HPDE6-E6E7 (cell line): ENCODE measurements around the gene CTSW.

Experiments used
- DNase-seq: peaks from one replicate; pipeline ENCODE4 v3.0.0; 2011; ENCODE audit warnings: missing footprints; ENCODE audit errors: extremely low spot score

The CTSW gene

DNA sequence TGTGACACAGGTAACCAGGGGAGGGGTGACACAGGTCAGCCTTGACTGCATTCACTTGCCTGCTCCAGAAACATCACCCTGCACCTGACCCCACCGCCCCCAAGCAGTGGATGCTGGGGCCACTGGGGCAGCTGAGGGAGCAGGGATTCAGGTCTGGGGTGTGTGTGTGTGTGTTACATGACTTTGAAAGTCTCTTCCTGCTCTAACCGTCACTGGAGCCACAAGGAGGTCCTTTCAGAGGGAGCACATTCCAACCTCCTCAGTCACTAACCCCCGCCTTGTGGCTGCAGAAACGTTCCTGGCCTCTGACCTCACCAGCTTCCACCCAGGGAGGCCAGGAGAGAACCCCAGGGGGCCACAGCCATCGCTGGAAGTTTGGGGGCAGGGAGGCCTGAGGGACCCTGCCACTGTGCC is 23.4 kb downstream of the CTSW start:
- no peak for DNase-seq

DNA sequence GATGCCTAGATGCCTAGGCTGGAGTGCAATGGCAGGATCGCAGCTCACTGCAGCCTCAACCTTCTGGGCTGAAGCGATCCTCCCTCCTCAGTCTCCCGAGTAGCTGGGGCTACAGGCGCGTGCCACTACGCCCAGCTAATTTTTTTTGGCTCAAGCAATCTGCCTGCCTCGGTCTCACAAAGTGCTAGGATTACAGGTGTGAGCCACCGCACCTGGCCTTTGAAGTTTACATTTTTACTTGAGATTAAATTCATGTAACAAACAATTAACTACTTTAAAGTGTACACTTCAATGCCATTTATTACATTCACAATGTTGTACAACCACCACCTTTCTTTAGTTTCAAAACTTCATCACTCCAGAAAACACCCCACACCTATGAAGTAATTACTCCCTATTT is 24.1 kb downstream of the CTSW start:
- no peak for DNase-seq

DNA sequence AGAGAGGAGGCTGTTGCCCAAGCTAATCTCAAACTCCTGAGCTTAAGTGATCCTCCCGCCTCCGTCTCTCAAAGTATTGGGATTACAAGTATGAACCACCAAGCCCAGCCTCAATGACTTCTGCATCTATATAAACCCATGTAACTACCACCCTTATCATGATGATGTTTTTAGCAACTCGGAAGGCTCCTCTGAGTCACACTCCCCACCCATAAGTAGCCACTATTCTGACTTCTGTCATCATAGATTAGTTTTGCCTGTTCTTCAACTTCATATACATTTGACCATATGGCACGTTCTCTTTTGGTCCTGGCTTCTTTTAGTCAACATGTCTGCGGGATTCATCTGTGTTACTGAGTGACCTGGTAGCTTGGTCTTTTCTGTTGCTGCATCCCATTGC is 27.0 kb downstream of the CTSW start:
- no peak for DNase-seq

DNA sequence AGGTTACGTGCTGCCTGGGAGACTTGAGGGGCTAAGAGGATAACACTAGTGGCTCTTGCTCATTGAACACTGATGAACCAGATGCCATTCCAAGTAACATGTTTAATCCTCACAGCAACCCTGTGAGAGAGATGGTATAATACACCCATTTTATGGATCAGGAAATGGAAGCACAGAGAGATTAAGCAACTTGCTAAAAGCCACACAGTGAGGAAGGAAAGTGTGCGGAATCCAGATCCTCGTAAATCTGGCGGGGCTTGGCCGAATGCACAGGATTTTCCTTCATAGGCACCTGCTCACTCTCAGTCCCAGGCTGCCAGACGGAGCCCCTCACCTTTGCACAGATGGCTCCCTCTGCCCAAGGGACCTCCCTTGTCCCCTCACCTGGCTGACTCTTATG is 28.2 kb downstream of the CTSW start:
- no peak for DNase-seq

DNA sequence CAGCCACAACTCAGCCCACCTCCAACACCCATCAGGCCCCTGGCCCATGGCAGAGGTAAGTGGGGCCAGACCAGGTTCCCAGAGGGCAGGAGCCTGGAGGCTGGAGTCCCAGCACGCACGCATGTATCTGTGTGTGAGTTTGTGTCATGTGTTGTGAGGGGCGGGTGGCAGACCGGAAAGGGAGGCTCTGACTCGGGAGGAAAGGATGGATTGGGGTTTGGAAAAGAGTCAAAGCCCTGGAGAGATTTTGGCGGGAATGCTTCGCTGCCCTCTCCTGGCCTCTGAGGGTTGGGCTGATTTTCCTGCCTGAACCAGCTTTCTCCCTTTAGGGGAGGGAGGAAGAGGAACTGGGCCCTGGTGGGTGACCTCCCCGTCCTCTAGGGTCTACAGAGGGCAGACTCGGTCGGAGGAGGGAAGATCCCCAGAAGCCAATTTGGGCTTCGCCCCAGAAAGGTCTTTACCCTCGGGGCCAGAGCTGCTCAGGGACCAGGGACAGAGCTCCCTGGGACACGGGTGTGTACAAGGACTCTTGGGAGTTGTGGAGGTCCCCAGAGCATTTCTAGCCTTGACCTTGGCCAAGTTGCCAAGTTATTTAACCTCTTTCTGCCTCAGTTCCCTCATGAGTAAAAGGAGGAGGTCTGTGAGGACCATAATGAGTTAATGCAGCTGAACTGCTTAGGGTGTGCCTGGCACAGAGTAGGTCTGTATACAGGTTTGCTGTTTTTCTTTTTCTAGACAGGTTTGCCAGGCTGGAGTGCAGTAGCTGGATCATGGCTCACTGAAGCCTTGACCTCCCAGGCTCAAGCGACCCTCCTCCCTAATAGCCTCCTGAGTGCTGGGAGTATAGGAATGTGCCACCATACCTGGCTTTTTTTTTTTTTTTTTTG is 32.3 kb downstream of the CTSW start:
- DNase-seq, result no peak

DNA sequence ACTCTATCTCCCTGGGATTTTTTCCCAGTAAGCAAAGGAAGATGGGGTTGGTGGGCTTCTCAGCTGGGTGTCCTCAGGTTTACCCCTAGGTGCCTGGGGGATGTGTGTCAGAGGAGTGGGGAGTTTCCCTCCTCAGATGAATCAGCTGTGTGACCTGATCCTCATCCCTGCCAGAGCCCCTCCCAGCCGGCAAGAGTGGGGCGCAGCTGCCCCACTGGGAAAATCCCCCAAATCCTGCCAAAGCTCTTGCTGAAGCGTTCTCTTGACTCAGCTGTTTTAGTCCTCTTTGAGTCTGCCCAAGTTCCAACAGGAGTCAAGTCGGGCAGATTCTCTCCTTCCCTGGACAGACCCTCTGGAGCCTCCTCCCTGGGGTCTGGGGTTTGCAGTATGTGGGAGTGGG is 33.2 kb downstream of the CTSW start:
- DNase-seq, result peak; percentile 78

DNA sequence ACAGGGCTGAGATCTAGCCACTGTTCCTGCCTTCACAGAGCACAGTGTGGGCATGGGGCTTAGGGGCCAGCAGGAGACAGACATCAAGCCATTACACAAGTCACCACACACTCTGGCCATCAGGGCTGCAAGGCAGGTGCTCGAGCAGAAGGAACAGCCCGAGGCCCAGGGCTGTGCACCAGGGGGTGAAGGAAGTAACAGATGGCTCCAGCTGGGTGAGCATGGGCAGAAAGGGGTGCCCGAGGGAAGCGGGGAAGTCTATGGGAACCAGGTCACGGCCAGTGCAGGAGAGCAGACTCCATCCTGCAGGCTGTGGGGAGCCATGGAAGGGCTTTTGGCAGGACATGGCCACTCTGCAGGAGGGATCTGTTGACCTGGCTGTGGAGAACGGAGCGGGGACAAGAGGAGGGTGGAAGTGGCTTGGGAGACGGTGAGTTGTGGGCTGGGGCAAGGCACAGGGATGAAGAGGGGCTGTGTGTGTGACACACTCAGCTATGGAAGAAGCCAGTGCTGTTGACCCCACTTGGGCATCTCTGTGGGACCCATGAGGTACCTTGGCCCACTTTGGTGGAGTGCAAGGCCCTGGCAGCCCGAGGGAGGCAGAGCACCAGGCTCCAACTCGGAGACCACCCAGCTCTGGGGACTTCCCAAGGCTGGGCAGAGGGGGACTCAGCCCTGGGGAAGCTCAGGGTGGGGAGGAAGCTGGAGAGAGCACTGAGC is 35.6 kb downstream of the CTSW start:
- DNase-seq, result no peak

DNA sequence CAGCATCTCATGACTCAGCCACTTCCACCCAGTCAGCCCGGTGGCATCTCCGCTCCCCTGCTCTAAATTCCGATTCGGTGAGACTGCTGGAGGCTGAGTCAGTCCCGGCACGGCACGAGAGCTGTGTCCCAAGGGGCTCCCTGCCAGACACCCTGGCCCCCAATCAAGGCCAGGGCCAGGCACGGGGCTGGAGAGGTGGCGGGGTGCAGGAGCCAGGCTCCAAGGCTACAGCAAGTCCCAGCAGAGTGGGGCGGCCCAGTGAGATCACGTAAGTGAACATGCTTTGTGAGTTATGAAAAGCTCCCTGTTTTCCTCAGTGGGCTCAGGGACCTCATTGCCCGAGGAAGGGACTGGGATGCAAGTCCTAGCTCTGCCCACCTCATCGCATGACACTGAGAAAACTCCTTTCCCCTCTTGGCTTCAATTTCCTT is 36.2 kb downstream of the CTSW start:
- peak; percentile 94 for DNase-seq

DNA sequence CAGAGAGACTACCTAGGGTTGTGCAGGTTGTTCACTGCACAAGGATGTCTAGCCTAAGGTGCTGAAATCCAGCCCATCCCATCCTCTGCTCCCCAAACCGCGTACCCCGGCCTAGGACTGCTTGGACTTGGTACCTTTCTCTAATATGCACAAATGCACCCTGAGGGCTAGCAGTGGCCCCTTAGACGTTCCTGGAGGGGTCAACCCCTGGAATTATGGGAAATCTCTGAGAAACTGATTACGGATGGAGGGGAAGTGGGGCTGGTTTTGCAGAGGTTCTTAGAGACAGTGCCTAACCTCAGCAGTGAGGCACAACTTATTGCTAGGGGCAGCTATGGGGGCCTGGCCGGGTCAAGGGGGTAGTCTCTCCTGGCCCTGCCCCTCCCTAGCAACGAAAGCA is 36.8 kb downstream of the CTSW start:
- DNase-seq, result no peak

DNA sequence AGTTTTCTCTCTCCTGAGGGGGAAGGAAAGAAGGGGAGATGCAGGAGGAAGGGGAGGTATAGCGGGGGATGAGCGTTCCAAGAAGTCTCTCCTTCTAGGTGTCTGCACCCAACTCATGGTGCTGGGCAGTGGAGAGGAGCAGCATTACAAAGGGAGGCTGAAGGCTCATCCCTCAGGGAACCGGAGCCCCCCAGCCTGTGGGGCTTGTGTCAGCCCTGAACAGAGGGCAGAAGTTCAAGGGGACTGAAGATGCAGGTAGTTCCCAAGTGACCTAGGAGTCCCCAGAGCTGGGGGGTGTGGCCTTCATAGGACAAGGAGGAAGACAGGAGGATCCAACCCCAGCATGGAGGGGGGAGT is 37.4 kb downstream of the CTSW start:
- no peak for DNase-seq

DNA sequence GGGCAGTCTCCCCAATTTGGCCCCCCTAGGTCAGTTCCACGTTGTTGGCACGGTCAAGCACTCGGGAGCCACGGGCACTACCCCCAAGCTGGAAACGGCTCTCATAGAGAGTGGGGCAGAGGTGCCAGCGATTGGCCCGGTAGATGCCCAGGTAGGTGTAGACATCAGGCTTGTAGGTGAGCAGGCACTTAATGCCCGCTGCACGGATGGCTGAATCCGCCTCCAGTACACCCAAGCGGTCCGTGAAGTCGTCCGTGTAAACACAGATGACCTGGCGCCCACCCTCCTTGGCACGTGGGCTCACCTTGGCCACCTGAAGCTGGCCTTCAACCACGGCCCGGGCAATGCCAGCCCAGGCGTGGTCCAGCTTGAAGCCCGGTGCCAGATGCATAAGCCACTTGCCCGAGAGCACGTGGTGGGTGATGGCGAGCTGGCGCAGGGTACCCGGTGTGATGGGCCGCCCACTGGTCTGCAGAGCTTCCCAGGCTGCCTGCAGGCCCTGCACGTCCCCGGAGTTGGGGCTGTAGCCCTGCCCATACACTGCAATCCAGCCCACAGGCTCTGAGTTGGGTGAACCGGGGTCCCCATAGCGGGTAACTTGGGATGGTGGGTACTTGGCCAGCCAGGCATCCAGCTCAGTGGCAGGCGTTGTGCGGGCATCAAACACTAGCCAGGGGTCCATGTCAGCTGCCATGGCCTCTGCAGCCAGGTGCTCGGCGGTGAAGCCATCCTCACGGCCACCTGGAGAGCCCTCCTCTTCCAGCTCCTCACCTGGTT is 38.0 kb downstream of the CTSW start:
- no peak for DNase-seq

DNA sequence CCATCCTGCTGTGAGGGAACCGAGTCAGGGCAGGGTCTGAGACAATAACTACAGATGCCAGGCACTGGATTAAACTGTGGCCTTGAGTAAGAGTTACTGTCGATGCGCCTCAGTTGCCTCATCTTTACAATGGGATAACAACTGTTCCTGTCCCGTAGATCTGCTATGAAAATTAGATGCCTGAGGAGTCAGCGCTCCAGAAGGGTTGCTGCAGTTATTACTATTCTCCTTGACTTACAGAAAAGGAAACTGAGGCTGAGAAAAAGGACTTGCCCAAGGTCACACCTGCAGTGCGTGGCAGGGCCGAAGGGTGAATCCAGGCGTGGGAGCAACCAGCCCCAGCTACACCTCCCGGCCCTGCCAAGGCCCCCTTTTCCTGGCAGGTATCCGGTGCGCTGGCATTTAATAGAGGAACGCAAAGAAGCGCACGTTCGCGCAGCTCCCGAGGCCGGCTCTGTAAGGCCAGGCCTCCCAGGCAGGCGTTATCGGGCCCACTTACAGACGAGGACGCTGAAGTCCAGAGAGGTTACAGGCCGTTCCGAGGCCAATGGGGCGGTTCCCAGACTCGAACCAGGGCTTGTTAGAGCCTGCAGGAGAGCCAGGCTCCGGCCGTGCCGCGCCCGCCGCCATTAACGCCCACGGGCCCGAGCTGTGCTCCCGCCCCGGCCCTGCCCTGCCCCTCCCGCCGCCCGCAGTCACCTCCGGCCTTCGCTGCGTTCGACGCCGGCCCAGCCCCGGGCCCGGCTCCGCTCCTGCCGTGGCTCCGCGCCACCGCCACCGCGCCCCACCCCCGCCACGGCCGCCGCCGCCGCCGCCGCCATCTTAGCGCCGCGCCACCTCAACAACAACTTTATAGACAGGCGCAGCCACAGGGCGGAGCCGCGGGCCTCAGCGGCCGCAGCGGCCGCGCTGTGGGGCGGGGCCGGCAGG is 38.8 kb downstream of the CTSW start, which contains the start of gene C11orf68:
C11orf68 (minus strand) TSS at position 852 of the 930 bp plus-strand sequence; CDS start at position 821, 31 bp downstream.
- no peak for DNase-seq

DNA sequence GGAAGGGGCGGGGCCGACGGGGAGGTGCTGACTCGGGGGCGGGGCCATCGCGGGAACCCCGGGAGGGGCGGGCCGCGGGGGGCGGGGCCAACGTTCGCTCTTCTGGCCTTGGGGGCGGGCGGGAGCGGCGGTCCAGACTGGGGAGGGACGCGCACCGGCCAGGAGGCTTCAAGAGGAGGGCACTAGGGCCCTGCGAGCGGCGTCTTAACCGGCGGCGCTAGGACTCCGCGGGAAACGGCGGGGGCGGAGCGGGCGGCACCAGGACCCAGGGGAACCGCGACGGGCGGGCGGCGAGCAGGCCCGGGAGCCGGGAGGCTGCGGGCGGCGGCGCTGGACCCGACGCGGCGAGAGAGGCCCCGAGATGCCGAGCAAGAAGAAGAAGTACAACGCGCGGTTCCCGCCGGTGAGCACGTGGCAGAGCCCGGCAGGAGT is 39.5 kb downstream of the CTSW start, which contains the start of gene DRAP1:
DRAP1 (plus strand) TSS at position 286 of the 432 bp plus-strand sequence; CDS start at position 362, 76 bp downstream.
- DNase-seq, result peak; percentile 91

DNA sequence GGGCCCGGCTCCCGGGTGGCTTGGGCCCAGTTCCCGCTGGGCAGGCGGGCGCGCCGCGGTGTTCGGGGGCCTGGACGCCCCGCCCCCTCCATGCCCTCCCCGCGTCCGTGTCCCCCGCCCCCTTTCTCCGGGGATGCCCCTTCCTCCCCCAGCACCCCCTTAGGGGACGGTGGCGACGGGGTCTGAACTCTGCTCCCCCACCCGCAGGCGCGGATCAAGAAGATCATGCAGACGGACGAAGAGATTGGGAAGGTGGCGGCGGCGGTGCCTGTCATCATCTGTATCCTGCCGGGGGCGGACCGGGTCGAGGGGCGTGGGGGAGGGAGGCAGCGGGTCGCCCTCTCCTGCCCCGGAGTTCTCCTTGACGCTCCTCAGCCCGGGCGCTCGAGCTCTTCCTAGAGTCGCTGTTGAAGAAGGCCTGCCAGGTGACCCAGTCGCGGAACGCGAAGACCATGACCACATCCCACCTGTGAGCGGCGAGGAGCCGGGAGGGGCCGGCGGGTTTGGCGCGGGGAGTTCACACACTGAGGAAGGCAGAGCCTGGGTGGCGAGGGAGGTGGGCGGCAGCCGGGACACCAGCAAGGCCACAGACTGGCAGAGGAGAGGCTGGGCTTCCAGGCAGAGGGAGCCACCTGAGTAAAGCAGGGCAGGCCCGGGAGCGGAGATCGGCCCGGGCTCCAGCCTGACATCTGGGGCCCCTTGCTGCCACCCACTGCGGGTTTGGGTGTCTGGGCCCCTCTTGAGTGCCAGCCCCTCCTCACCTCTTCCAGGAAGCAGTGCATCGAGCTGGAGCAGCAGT is 40.1 kb downstream of the CTSW start:
- DNase-seq, result no peak

DNA sequence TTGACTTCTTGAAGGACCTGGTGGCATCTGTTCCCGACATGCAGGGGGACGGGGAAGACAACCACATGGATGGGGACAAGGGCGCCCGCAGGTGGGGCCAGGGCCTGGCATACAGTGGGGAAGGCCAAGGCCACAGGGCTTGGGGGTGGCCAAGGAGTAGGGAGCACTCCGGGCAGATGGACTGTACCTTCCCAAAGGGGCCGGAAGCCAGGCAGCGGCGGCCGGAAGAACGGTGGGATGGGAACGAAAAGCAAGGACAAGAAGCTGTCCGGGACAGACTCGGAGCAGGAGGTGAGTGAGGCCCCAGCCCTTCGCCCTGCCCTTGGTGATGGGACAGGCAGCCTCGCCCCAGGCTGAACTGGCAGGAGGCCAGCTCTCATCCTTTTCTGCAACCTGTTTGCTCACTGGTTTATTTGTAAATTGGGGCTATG is 40.8 kb downstream of the CTSW start:
- DNase-seq, result no peak

DNA sequence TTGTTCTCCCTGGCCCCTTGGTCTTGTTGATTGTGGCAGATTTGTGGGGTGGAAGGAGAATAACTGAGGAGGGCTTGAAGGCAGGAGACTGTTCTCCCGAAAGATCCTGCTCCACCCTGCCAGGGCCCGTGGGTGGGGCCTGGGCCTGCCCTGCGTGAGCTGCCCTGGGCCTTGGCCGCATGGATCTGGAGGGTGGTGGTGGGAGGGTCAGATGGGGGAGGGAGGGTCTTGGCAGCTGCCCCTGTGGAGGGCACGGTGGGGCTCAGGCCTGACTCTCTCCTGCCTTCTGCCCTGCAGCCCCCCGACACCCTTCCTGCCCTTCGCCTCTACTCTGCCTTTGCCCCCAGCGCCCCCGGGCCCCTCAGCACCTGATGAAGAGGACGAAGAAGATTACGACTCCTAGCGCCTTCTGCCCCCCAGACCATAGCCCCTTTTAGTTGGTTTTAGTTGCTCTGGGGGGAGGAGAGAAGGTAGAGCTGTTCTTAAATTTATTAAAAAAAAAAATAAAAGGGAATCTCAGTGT is 41.5 kb downstream of the CTSW start:
- no peak for DNase-seq

DNA sequence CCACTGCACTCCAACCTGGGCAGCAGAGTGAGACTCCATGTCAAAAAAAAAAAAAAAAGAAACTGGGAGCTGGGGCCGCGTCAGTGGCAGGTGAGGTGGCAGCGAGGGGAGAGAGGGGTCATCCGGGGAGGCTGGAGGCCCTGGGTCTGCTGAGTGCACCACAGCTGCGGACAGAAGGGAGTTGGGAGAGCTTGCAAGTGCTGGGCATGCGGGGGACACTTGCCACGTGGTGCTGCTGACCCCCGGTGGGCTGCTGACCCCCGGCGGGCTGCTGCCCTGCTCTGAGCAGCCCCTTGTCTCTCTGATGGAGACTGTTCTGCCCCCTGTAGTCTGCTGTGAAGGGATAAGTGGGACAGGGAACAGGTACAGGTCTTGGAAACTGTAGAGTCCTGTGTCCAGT is 42.2 kb downstream of the CTSW start:
- DNase-seq, result no peak

DNA sequence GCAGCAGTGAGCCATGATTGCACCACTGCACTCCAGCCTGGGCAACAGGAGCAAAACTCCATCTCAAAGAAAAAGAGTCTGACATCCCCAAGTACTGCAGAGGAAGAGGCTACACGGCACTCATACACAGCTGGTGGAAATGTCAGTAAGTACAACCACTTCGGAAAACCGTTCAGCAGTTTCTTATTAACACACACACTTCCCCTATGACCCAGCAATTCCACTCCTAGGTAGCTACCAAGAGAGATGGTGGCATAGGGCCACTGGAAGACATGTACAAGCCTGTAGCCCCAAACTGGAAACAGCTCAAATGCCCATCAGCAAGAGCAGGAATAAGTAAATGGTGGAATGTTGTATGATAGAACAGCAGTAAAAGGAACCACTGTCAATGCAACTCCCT is 42.9 kb downstream of the CTSW start:
- no peak for DNase-seq

DNA sequence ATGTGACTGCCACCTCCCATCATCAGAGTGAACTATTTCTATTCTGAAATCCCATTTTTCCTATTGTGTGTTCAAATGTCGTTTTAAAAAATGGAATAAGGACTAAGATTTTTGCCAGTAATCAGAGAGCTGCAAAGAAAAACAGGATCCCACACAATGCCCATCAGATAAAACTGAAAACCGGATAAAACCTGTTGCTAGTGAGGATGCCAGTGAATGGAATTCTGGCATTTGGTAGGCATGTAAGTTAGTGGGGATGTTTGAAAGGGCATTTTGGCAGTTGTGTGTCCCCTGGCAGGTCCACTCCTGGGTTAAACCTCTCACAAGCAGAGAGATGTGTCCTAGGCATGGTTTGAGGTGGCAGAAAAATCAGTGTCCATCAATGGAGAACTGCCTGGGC is 45.8 kb downstream of the CTSW start:
- no peak for DNase-seq

DNA sequence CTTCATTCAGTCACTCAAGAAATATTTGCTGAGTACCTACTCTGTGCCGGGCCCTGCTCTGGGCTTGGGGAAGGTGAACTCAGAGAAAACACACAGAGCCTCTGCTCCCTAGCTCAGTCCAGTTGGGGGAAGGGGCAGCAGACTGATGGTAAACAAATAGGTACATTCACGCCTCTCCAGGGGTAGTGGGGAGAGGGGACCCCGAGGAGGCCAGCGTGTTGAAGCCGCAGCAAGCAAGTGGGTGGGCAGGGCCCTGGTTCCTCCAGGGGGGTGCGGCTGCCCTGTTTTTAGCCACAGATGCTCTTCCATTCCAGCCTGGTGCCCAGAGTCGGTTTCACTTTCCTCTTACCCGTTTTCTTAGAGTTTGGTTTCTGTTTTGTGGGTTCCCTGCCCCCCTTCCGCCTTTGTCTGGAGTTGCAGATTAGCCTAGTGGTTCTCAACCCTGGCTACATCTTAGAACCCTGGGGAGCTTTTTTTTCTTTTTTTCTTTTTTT is 48.3 kb downstream of the CTSW start:
- no peak for DNase-seq
